ENCODE data around the gene ELL.
"Not testable (repeated sequence)": the region's sequence is repeated elsewhere in the genome, so short reads cannot be mapped to it uniquely, and the experiment has no call there.

ELL gene

GRCh38 chr19:18417250-18418028 lies 104.4 kb downstream of the ELL start:
- H3K36me3 Mint-ChIP-seq (ENCODE audit: low read depth): peaks cover 4% of the 10 kb centered on the region
- H3K27me3 Mint-ChIP-seq (ENCODE audit: low read depth): no peaks in the 10 kb centered on the region
- H3K4me1 Mint-ChIP-seq (ENCODE audit: low read depth): peaks cover 57% of the 10 kb centered on the region
- peak overlapping the region; percentile 83 for H3K4me3 Mint-ChIP-seq
- DNase-seq (ENCODE audit: low spot score): peak; percentile 61
- no peaks in the 10 kb centered on the region for H3K9me3 Mint-ChIP-seq
- peak overlapping the region; percentile 92 for H3K27ac Mint-ChIP-seq

GRCh38 chr19:18416778-18417249 lies 105.1 kb downstream of the ELL start:
- Mint-ChIP-seq H3K36me3 (ENCODE audit: low read depth) (peaks cover 3% of the 10 kb centered on the region), H3K27me3 (ENCODE audit: low read depth) (no peaks in the 10 kb centered on the region), H3K4me1 (ENCODE audit: low read depth) (peaks cover 52% of the 10 kb centered on the region), H3K9me3 (no peaks in the 10 kb centered on the region), H3K4me3 (peak overlapping the region; percentile 83), H3K27ac (peak overlapping the region; percentile 92)
- peak; percentile 65 for DNase-seq (ENCODE audit: low spot score)

GRCh38 chr19:18415178-18415867 lies 106.5 kb downstream of the ELL start:
- Mint-ChIP-seq H3K36me3 (ENCODE audit: low read depth) (peaks cover 2% of the 10 kb centered on the region), H3K4me1 (ENCODE audit: low read depth) (peaks cover 45% of the 10 kb centered on the region), H3K4me3 (peak overlapping the region; percentile 73), H3K9me3 (no peaks in the 10 kb centered on the region), H3K27me3 (ENCODE audit: low read depth) (no peaks in the 10 kb centered on the region), H3K27ac (peak overlapping the region; percentile 82)
- no peak for DNase-seq (ENCODE audit: low spot score)

- Mint-ChIP-seq H3K9me3 (no peaks in the 10 kb centered on the region), H3K27me3 (ENCODE audit: low read depth) (no peaks in the 10 kb centered on the region), H3K4me1 (ENCODE audit: low read depth) (peaks cover 43% of the 10 kb centered on the region), H3K27ac (peak overlapping the region; percentile 82), H3K36me3 (ENCODE audit: low read depth) (no peaks in the 10 kb centered on the region), H3K4me3 (peak overlapping the region; percentile 36)
- DNase-seq (ENCODE audit: low spot score): no peak
These were observed 107.2 kb downstream of the ELL start for GRCh38 chr19:18414504-18415177.

GRCh38 chr19:18412610-18413239 lies 109.1 kb downstream of the ELL start:
- H3K27ac Mint-ChIP-seq: no peak overlapping the region

GRCh38 chr19:18408053-18408476 lies 113.8 kb downstream of the ELL start:
- no peak overlapping the region for H3K4me3 Mint-ChIP-seq
- peaks cover 3% of the 10 kb centered on the region for H3K4me1 Mint-ChIP-seq (ENCODE audit: low read depth)
- no peaks in the 10 kb centered on the region for H3K27me3 Mint-ChIP-seq (ENCODE audit: low read depth)
- DNase-seq (ENCODE audit: low spot score): no peak
- H3K9me3 Mint-ChIP-seq: no peaks in the 10 kb centered on the region
- no peaks in the 10 kb centered on the region for H3K36me3 Mint-ChIP-seq (ENCODE audit: low read depth)
- H3K27ac Mint-ChIP-seq: no peak overlapping the region

More at GRCh38 chr19:18412610-18413239, 109.1 kb downstream of the ELL start:
- no peak for DNase-seq (ENCODE audit: low spot score)
- Mint-ChIP-seq H3K4me3 (no peak overlapping the region), H3K4me1 (ENCODE audit: low read depth) (peaks cover 31% of the 10 kb centered on the region), H3K36me3 (ENCODE audit: low read depth) (no peaks in the 10 kb centered on the region), H3K27me3 (ENCODE audit: low read depth) (no peaks in the 10 kb centered on the region), H3K9me3 (no peaks in the 10 kb centered on the region)

GRCh38 chr19:18406749-18407148 lies 115.1 kb downstream of the ELL start:
- Mint-ChIP-seq H3K4me1 (ENCODE audit: low read depth) (peaks cover 4% of the 10 kb centered on the region), H3K27ac (no peak overlapping the region)
- no peak for DNase-seq (ENCODE audit: low spot score)

GRCh38 chr19:18405754-18406153 lies 116.1 kb downstream of the ELL start:
- H3K4me1 Mint-ChIP-seq (ENCODE audit: low read depth): peaks cover 10% of the 10 kb centered on the region
- not testable (repeated sequence) for H3K36me3 Mint-ChIP-seq (ENCODE audit: low read depth); H3K4me3 Mint-ChIP-seq; H3K9me3 Mint-ChIP-seq; DNase-seq (ENCODE audit: low spot score); H3K27me3 Mint-ChIP-seq (ENCODE audit: low read depth); H3K27ac Mint-ChIP-seq

More at GRCh38 chr19:18406749-18407148, 115.1 kb downstream of the ELL start:
- Mint-ChIP-seq H3K27me3 (ENCODE audit: low read depth) (no peaks in the 10 kb centered on the region), H3K36me3 (ENCODE audit: low read depth) (no peaks in the 10 kb centered on the region), H3K9me3 (no peaks in the 10 kb centered on the region), H3K4me3 (no peak overlapping the region)

- H3K9me3 Mint-ChIP-seq; H3K27me3 Mint-ChIP-seq (ENCODE audit: low read depth); H3K4me3 Mint-ChIP-seq; H3K36me3 Mint-ChIP-seq (ENCODE audit: low read depth); DNase-seq (ENCODE audit: low spot score): not testable (repeated sequence)
- Mint-ChIP-seq H3K27ac (peak overlapping the region; percentile 4), H3K4me1 (ENCODE audit: low read depth) (peaks cover 10% of the 10 kb centered on the region)
These were observed 119.2 kb downstream of the ELL start for GRCh38 chr19:18402455-18403248.

GRCh38 chr19:18401580-18402112 lies 120.2 kb downstream of the ELL start:
- Mint-ChIP-seq H3K4me1 (ENCODE audit: low read depth) (peaks cover 12% of the 10 kb centered on the region), H3K27ac (no peak overlapping the region), H3K36me3 (ENCODE audit: low read depth) (no peaks in the 10 kb centered on the region), H3K9me3 (no peaks in the 10 kb centered on the region), H3K4me3 (no peak overlapping the region), H3K27me3 (ENCODE audit: low read depth) (peaks cover 11% of the 10 kb centered on the region)
- DNase-seq (ENCODE audit: low spot score): no peak

- Mint-ChIP-seq H3K4me3 (no peak overlapping the region), H3K9me3 (no peaks in the 10 kb centered on the region), H3K4me1 (ENCODE audit: low read depth) (peaks cover 12% of the 10 kb centered on the region), H3K36me3 (ENCODE audit: low read depth) (no peaks in the 10 kb centered on the region), H3K27ac (no peak overlapping the region), H3K27me3 (ENCODE audit: low read depth) (peaks cover 15% of the 10 kb centered on the region)
- DNase-seq (ENCODE audit: low spot score): no peak
These were observed 122.9 kb downstream of the ELL start for GRCh38 chr19:18399008-18399407.

- Mint-ChIP-seq H3K27ac (no peak within 1 kb of the TSS), H3K9me3 (no peaks in the 10 kb centered on the region), H3K4me3 (no peak within 1 kb of the TSS), H3K36me3 (ENCODE audit: low read depth) (no peaks in the 10 kb centered on the region), H3K27me3 (ENCODE audit: low read depth) (peaks cover 18% of the 10 kb centered on the region), H3K4me1 (ENCODE audit: low read depth) (peaks cover 12% of the 10 kb centered on the region)
- DNase-seq (ENCODE audit: low spot score): no peak
These were observed 124.3 kb downstream of the ELL start, which contains the start of gene LRRC25 for GRCh38 chr19:18397242-18398202. TSS of gene LRRC25 (minus strand) at chr19:18397622. CDS start at chr19:18396963, 659 bp downstream.

Measured in T-helper 2 cell treated with Interferon-gamma antibody and Interleukin-4, amounts not matched to agents 5 μg/mL and 100 μg/mL, for 36 hours (primary cell).